NCI-H748 (cell line): ENCODE results near the gene NOM1.

Experiments
- DNase-seq: peaks from one replicate; lab custom pipeline; 2025; ENCODE audit not compliant: unreplicated experiment; lab: John Stamatoyannopoulos, UW

Gene NOM1

DNA sequence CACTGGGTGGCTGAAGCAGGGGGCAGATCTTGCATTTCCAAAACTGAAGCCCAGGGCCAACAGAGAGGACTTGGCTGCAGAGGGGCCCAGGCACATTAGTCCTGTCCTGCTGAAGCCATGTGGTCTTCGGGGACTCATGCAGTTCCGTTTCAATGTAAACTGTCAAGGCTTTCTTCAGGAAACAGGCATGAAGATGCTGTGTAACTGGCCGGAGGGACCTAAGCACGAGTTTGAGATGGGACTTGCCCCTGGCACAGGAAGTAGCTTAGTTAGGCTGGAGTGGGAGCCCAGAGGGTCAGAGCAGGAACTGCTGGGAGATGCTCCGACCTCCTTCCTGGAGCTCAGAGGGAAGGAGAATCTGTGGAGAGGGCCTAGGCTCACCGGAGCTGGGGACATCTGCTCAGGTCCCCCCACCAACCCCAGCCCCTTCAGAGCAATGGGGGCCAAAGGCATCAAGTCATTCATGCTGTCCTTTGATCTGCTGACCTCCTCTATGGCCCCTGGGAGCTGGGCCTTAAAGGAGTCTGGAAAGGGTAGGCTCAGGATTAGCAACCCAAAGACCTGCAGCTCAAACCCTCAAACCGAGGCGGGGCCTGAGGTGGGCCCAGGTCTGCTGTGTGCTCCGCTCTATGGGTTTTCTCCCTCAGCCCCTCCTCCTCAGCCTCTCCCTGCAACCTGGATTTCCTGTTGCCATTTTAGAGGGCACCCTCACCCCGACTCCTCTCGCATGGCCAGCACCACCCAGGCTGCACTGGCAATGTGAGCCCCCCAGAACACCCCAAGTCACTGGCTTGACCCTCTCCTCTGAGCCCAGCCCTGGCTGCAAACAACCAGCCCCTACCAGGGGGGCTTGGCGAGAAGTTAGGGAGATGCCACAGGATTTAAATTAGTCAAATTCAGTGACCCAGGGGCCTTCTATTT is 65.4 kb downstream of the NOM1 start:
- DNase-seq, result no peak

DNA sequence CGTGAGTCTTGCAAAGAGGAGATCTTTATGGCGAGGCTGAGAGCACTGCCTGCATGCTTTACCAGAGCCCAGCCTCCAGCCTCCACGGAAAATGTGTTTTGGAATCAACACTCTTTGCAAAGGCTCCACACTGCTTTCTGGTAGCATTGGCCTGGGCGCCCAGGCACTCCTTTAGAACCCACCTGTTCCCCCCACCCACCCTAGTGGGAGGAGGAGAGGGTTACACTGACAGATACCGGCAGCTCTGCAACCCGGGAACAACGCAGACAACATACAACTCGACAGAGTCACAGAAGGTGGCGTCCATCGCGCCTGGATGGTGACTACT is 66.5 kb downstream of the NOM1 start:
- no peak for DNase-seq

GRCh38 chr7:157016352-157017041 is 67.0 kb downstream of the NOM1 start:
- peak; percentile 79 for DNase-seq

DNA sequence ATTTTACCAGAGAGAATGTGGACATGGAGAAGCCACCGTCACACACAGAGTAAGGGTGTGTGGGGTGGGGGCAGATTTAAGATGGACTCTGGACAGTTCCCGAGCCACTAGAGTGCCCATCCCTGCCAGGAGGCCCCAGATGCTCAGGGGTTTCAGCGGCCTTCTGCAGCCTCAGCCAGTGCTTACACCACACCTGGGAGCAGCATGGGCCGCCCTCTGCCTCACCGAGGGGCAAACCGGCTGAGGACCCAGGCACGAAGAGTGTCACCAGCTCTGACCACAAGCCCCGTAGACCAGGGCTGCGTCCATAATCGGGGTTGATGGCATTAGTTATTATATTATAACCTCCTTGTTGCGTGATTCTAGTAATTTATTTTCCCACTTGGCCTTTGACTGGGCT is 67.6 kb downstream of the NOM1 start:
- no peak for DNase-seq

GRCh38 chr7:157017603-157018327 is 68.3 kb downstream of the NOM1 start:
- DNase-seq, result no peak

- no peak for DNase-seq
These were observed 69.0 kb downstream of the NOM1 start for GRCh38 chr7:157018328-157018996.

DNA sequence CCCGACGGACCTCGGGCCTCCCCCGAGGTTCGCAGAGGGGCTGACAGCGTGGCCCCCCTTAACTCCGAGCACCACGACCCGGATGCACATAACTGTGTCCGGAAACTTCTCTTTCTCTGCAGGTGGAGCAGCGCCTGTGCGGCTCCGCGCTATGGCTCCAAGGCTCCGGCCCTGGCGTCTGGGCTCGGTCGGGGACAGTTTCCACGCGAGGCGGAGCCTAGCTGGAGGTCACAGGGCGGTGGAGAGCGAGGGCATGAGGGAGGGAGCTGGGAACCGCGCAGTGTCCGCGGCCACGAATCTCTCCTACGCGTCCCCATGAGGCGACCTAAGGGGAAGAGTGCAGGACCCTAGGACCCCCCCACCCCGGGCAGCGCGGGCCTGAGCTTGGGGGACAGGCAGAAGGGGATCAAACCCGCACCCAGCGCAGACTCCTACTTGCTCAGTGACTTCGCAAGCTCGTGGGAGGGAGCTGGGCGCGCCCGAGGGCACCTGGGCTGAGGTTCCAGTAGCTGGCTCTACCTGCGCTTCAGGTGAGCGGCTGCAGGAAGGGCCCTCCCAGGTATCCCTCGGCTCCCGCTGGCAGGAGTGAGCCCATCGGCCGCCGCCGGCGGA is 69.6 kb downstream of the NOM1 start:
- DNase-seq, result peak; percentile 50

- no peak for DNase-seq
These were observed 70.4 kb downstream of the NOM1 start for GRCh38 chr7:157019718-157020451.

DNA sequence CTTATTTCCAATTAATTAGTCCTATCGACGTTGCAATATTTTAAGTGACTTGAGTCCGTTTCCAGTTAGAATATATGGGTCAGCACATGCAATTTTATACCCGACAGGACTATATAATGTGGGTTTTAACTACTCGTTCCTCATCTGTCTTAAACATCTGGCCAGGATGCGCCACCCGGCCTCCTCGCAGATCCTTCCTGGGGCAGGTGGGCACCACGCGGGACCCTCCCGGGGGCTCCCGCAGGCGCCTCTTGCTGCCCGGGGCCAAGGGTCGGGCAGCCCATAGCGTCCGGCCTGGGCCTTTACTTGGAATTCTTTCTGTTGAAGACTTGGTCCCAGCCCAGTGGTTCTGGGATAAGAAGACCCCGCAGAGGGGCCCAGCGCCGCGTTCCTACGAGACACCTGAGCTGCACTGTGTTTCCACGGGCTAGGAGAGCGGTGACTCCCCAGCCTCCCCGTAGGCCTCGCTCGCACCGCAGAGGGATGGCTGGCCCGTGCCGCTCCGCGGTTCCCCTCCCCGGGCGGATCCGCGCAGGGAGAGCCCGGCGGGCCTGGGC is 71.1 kb downstream of the NOM1 start:
- DNase-seq, result no peak

GRCh38 chr7:157021071-157021870 is 71.8 kb downstream of the NOM1 start:
- DNase-seq, result peak; percentile 62

- no peak for DNase-seq
These were observed 72.6 kb downstream of the NOM1 start for GRCh38 chr7:157021871-157022680.
